Thyroid gland (tissue), 4 donors: ENCODE measurements around the gene MALAT1. TPM values are rescaled to one million over a fixed set of nuclear protein-coding genes. Genes with fewer than 3 reads are reported as not detected.
A peak's percentile ranks its signal among the peaks of the same experiment; 100 is the strongest.

ENCODE experiments used
- DNase-seq, 2 donors: peaks; one replicate each; pipeline ENCODE4 v3.0.0-alpha.2; 2019
- H3K27ac ChIP-seq, 3 donors: fragments of 200-600 bp; sonication (generic); 1 replicate in 2 of 3; 2 replicates in 1 of 3; pipeline ENCODE4 v1.5.1; 2016 to 2019; ENCODE audit warnings: mild to moderate bottlenecking in 1 of 3, moderate library complexity in 1 of 3
- H3K27me3 ChIP-seq: fragments of 200-600 bp; sonication (generic); one replicate; pipeline ENCODE4 v1.5.1; 2019
- H3K36me3 ChIP-seq, 2 donors: fragments of 200-600 bp; sonication (generic); one replicate each; pipeline ENCODE4 v1.5.1; 2016 to 2019
- H3K4me1 ChIP-seq, 2 donors: fragments of 200-600 bp; sonication (generic); one replicate each; pipeline ENCODE4 v1.5.1; 2017 to 2019
- H3K4me3 ChIP-seq, 3 donors: fragments of 200-600 bp; sonication (generic); replicated peaks in 1 of 3; 1 replicate in 2 of 3; 2 replicates in 1 of 3; pipeline ENCODE4 v1.5.1; 2016; ENCODE audit warnings: mild to moderate bottlenecking in 1 of 3
- H3K9me3 ChIP-seq: fragments of 200-600 bp; sonication (generic); one replicate; pipeline ENCODE4 v1.5.1; 2017
- CTCF ChIP-seq, 6 experiments: fragments of 200-600 bp in 3 of 6; fragments of 450-650 bp in 3 of 6; sonication (generic) in 3 of 6; IDR thresholded peaks; one replicate each; pipeline ENCODE4 v1.5.1; 2016 to 2019; ENCODE audit warnings: antibody characterized with exemption in 6 of 6, mild to moderate bottlenecking in 2 of 6, inconsistent platforms in 1 of 6, moderate library complexity in 1 of 6
- POLR2A ChIP-seq, 2 donors: fragments of 450-650 bp; IDR thresholded peaks; one replicate each; pipeline ENCODE4 v1.6.1; 2017; ENCODE audit warnings: antibody characterized with exemption in 2 of 2, mild to moderate bottlenecking in 2 of 2, moderate library complexity in 1 of 2
- WGBS, 2 donors: methylation state at CpG; one replicate each; pipeline ENCODE4 v1.1.5; 2017; 5-methylcytosine and 5-hydroxymethylcytosine counted together
- intact Hi-C: fragments of 100-400 bp; cut with DNase I; formaldehyde crosslinking; loops from one replicate; pipeline ENCODE4 v1.15.1; 2023
- total RNA-seq, 4 donors: library from RNA; depleted of rRNA; stranded (reverse); fragments of >200 nt; gene quantifications; one replicate each; pipeline ENCODE4 v1.2.3, GENCODE V29; 2016

Gene MALAT1
- total RNA-seq, 4 donors from 2014 or later, result 20,994 to 36,233 (median 26,043) TPM

- Histone ChIP-seq H3K36me3 (peaks cover 28 to 31% of the 10 kb centered on the region in 2 donors), H3K9me3 (no peaks in the 10 kb centered on the region), H3K27me3 (no peaks in the 10 kb centered on the region), H3K27ac (peak overlapping the region; percentile 99 to 100 (median 100)), H3K4me3 (peak overlapping the region; percentile 66 to 82 (median 76)), H3K4me1 (peaks cover 37 to 39% of the 10 kb centered on the region in 2 donors)
- peak; percentile 66 to 72 for DNase-seq
- whole genome bisulfite sequencing, 2 donors, result 1% methylated on average over 22 to 24 of the region's 24 CpGs
- no peak for TF ChIP-seq CTCF (IDR thresholded peaks at IDR 0.05)
- TF ChIP-seq POLR2A (IDR thresholded peaks at IDR 0.05), result peak in 1 of 2 donors; percentile 2
- intact Hi-C loops, result no loop called here
These were observed 661 bp upstream of the MALAT1 start for GRCh38 chr11:65498042-65498726.

- Histone ChIP-seq H3K27ac (peak overlapping the region; percentile 99 to 100 (median 100)), H3K36me3 (peaks cover 32 to 36% of the 10 kb centered on the region in 2 donors), H3K27me3 (no peaks in the 10 kb centered on the region), H3K4me1 (peaks cover 33 to 35% of the 10 kb centered on the region in 2 donors), H3K9me3 (no peaks in the 10 kb centered on the region), H3K4me3 (peak overlapping the region; percentile 66 to 82 (median 76))
- intact Hi-C loops, result no loop called here
- 0 to 1% methylated on average over 6 of the region's 6 CpGs for whole genome bisulfite sequencing, 2 donors
- DNase-seq, result no peak
- TF ChIP-seq CTCF (IDR thresholded peaks at IDR 0.05) (no peak), POLR2A (IDR thresholded peaks at IDR 0.05) (no peak)
These were observed 193 bp upstream of the MALAT1 start for GRCh38 chr11:65498727-65498976.

GRCh38 chr11:65499713-65500386 is 1.0 kb downstream of the MALAT1 start:
- H3K4me1 ChIP-seq, result peaks cover 21 to 23% of the 10 kb centered on the region in 2 donors
- H3K27ac ChIP-seq, result peak overlapping the region; percentile 99 to 100 (median 100)
- intact Hi-C loops, result no loop called here
- H3K36me3 ChIP-seq, result peaks cover 44 to 48% of the 10 kb centered on the region in 2 donors
- H3K4me3 ChIP-seq, result peak overlapping the region; percentile 49 to 82 (median 76)
- H3K27me3 ChIP-seq, result no peaks in the 10 kb centered on the region
- no peaks in the 10 kb centered on the region for H3K9me3 ChIP-seq
- TF ChIP-seq CTCF (IDR thresholded peaks at IDR 0.05), result no peak
- no peak for TF ChIP-seq POLR2A (IDR thresholded peaks at IDR 0.05)
- no peak for DNase-seq
- 0% methylated on average over 3 of the region's 3 CpGs for WGBS, 2 donors

DNA sequence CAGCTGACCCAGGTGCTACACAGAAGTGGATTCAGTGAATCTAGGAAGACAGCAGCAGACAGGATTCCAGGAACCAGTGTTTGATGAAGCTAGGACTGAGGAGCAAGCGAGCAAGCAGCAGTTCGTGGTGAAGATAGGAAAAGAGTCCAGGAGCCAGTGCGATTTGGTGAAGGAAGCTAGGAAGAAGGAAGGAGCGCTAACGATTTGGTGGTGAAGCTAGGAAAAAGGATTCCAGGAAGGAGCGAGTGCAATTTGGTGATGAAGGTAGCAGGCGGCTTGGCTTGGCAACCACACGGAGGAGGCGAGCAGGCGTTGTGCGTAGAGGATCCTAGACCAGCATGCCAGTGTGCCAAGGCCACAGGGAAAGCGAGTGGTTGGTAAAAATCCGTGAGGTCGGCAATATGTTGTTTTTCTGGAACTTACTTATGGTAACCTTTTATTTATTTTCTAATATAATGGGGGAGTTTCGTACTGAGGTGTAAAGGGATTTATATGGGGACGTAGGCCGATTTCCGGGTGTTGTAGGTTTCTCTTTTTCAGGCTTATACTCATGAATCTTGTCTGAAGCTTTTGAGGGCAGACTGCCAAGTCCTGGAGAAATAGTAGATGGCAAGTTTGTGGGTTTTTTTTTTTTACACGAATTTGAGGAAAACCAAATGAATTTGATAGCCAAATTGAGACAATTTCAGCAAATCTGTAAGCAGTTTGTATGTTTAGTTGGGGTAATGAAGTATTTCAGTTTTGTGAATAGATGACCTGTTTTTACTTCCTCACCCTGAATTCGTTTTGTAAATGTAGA is 1.7 kb downstream of the MALAT1 start:
- 0% methylated on average over 20 of the region's 20 CpGs for WGBS, 2 donors
- Histone ChIP-seq H3K27me3 (no peaks in the 10 kb centered on the region), H3K36me3 (peaks cover 52 to 55% of the 10 kb centered on the region in 2 donors), H3K9me3 (no peaks in the 10 kb centered on the region), H3K27ac (peak overlapping the region; percentile 99 to 100 (median 100)), H3K4me1 (peaks cover 15 to 17% of the 10 kb centered on the region in 2 donors), H3K4me3 (peak overlapping the region; percentile 44 to 82 (median 76))
- TF ChIP-seq POLR2A (IDR thresholded peaks at IDR 0.05), result peak in 1 of 2 donors; percentile 81
- TF ChIP-seq CTCF (IDR thresholded peaks at IDR 0.05), result no peak
- intact Hi-C loops, result no loop called here
- DNase-seq, result no peak
